ENCODE measurements around the gene ADAT3. TPM values are rescaled to one million over a fixed set of nuclear protein-coding genes. Genes with fewer than 3 reads are reported as not detected.

The ADAT3 gene
- total and polyA plus RNA-seq, 2 donors (not counting 1 experiment from before 2014, with no cell fraction given) = 0.42 to 1.7 TPM

DNA sequence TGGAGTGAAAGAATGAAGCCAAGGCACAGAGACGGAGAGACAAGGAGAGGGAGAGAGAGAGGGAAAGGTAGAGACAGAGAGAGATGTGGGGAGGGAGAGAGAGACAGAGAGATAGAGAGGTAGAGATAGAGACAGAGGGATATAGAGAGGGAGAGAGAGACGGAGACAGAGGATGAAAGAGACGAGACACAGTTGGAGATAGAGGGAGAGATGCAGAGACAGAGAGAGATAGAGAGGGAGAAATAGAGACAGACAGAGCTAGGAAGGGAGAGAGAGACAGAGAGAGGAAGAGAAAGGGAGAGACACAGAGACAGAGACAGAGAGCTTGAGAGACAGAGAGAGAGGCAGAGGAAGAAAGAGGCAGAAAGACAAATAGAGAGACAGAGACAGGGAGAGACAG, 31.2 kb downstream of the ADAT3 start:
- Histone ChIP-seq H3K9ac (ENCODE audit: insufficient read depth, low read length) (no peak overlapping the region), H3K4me2 (ENCODE audit: extremely low read depth, insufficient read depth, low read length) (no peak overlapping the region), H4K20me1 (ENCODE audit: control insufficient read depth, extremely low read depth, insufficient read depth, low read length) (no peaks in the 10 kb centered on the region), H3K27ac (ENCODE audit: insufficient read depth, low read length) (no peak overlapping the region), H3K79me2 (ENCODE audit: control insufficient read depth, insufficient read depth, low read length) (peaks cover under 1% of the 10 kb centered on the region), H3K4me3 (replicated peaks in 1 of 4; ENCODE audit: control extremely low read depth in 1 of 4, insufficient read depth in 1 of 4, low read depth in 3 of 4, low read length in 4 of 4) (no peak overlapping the region), H3K9me3 (ENCODE audit: control insufficient read depth, insufficient read depth, low read depth, low read length) (peaks cover 2% of the 10 kb centered on the region), H3K4me1 (ENCODE audit: control insufficient read depth, extremely low read depth, insufficient read depth, low read length) (peaks cover 9% of the 10 kb centered on the region), H3K27me3 (ENCODE audit: control insufficient read depth, insufficient read depth, low read length) (no peaks in the 10 kb centered on the region), H3K36me3 (ENCODE audit: control insufficient read depth, insufficient read depth, low read length) (no peaks in the 10 kb centered on the region), H2AFZ (ENCODE audit: low read length) (no peak overlapping the region)
- no peak for DNase-seq (ENCODE audit: low read depth in 2 of 2)
- no peak for TF ChIP-seq EZH2 (IDR thresholded peaks at IDR 0.05; ENCODE audit: low read length, missing control alignments)
- TF ChIP-seq, protein P1, sequence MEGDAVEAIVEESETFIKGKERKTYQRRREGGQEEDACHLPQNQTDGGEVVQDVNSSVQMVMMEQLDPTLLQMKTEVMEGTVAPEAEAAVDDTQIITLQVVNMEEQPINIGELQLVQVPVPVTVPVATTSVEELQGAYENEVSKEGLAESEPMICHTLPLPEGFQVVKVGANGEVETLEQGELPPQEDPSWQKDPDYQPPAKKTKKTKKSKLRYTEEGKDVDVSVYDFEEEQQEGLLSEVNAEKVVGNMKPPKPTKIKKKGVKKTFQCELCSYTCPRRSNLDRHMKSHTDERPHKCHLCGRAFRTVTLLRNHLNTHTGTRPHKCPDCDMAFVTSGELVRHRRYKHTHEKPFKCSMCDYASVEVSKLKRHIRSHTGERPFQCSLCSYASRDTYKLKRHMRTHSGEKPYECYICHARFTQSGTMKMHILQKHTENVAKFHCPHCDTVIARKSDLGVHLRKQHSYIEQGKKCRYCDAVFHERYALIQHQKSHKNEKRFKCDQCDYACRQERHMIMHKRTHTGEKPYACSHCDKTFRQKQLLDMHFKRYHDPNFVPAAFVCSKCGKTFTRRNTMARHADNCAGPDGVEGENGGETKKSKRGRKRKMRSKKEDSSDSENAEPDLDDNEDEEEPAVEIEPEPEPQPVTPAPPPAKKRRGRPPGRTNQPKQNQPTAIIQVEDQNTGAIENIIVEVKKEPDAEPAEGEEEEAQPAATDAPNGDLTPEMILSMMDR (conservative IDR thresholded peaks at IDR 0.05 in 1 of 2, IDR thresholded peaks at IDR 0.05 in 1 of 2; ENCODE audit: low read depth in 1 of 2, low read length in 2 of 2) = no peak

DNA sequence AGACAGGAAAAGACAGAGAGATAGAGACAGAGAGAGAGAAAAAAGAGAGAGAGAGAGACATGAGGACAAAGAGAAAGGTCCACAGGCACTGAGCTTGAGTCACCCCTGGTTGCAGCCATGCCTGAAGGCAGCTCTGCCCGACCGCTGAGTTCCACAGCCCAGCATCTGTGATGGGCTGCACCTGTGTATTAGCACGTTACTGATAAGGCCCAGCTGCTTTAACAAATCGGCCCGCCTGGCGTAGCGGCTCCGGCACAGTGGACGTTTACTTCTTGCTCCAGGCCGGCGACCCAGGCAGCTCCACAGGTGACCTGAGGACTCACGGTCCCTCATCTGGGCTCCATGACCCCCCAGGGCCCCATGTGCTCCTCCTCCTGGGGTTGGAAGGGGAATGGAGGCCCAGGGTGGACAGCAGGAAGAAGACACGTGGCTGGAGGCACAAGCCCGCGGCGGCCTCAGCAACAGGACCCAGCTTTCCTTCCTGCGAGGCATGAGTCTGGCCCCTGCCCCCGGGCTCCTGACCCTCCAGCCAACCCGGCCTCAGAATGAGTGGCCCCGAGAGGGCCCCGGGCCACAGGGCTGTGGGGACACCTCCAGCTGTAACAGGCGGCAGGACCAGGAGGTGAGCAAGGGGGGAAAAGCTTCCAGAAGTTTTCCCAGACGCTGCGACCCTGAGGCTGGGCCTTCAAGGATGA, 31.9 kb downstream of the ADAT3 start:
- no peaks in the 10 kb centered on the region for H3K36me3 ChIP-seq (ENCODE audit: control insufficient read depth, insufficient read depth, low read length)
- no peaks in the 10 kb centered on the region for H4K20me1 ChIP-seq (ENCODE audit: control insufficient read depth, extremely low read depth, insufficient read depth, low read length)
- H3K27ac ChIP-seq (ENCODE audit: insufficient read depth, low read length) = no peak overlapping the region
- DNase-seq (ENCODE audit: low read depth in 2 of 2) = no peak
- peaks cover 9% of the 10 kb centered on the region for H3K4me1 ChIP-seq (ENCODE audit: control insufficient read depth, extremely low read depth, insufficient read depth, low read length)
- no peak for TF ChIP-seq EZH2 (IDR thresholded peaks at IDR 0.05; ENCODE audit: low read length, missing control alignments)
- TF ChIP-seq, protein P1 (conservative IDR thresholded peaks at IDR 0.05 in 1 of 2, IDR thresholded peaks at IDR 0.05 in 1 of 2; ENCODE audit: low read depth in 1 of 2, low read length in 2 of 2) = no peak
- no peak overlapping the region for H3K9ac ChIP-seq (ENCODE audit: insufficient read depth, low read length)
- peaks cover 7% of the 10 kb centered on the region for H3K79me2 ChIP-seq (ENCODE audit: control insufficient read depth, insufficient read depth, low read length)
- H2AFZ ChIP-seq (ENCODE audit: low read length) = no peak overlapping the region
- H3K4me3 ChIP-seq (replicated peaks in 1 of 4; ENCODE audit: control extremely low read depth in 1 of 4, insufficient read depth in 1 of 4, low read depth in 3 of 4, low read length in 4 of 4) = no peak overlapping the region
- no peaks in the 10 kb centered on the region for H3K27me3 ChIP-seq (ENCODE audit: control insufficient read depth, insufficient read depth, low read length)
- no peak overlapping the region for H3K4me2 ChIP-seq (ENCODE audit: extremely low read depth, insufficient read depth, low read length)
- peaks cover 2% of the 10 kb centered on the region for H3K9me3 ChIP-seq (ENCODE audit: control insufficient read depth, insufficient read depth, low read depth, low read length)

DNA sequence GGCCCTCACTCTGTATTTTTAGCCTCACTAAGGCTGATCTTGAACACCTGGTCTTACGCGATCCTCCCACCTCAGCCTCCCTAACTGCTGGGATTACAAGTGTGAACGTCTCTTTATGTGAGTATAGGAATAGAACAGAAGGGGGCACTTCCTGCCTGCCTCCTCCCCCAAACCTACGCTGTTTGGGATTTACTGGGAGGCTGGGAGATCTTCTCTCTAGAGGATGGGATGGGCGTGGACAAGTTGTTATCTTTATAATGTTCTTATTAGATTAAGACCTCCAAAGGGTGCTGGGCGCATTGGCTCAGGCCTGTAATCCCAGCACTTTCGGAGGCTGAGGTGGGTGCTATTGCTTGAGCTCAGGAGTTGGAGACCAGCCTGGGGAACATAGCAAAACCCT, 32.9 kb downstream of the ADAT3 start:
- no peaks in the 10 kb centered on the region for H3K27me3 ChIP-seq (ENCODE audit: control insufficient read depth, insufficient read depth, low read length)
- peaks cover 11% of the 10 kb centered on the region for H3K4me1 ChIP-seq (ENCODE audit: control insufficient read depth, extremely low read depth, insufficient read depth, low read length)
- peaks cover 17% of the 10 kb centered on the region for H3K79me2 ChIP-seq (ENCODE audit: control insufficient read depth, insufficient read depth, low read length)
- H3K4me2 ChIP-seq (ENCODE audit: extremely low read depth, insufficient read depth, low read length) = no peak overlapping the region
- H2AFZ ChIP-seq (ENCODE audit: low read length) = no peak overlapping the region
- no peaks in the 10 kb centered on the region for H4K20me1 ChIP-seq (ENCODE audit: control insufficient read depth, extremely low read depth, insufficient read depth, low read length)
- TF ChIP-seq, protein P1 (conservative IDR thresholded peaks at IDR 0.05 in 1 of 2, IDR thresholded peaks at IDR 0.05 in 1 of 2; ENCODE audit: low read depth in 1 of 2, low read length in 2 of 2) = no peak
- TF ChIP-seq EZH2 (IDR thresholded peaks at IDR 0.05; ENCODE audit: low read length, missing control alignments) = no peak
- peaks cover 2% of the 10 kb centered on the region for H3K9me3 ChIP-seq (ENCODE audit: control insufficient read depth, insufficient read depth, low read depth, low read length)
- H3K4me3 ChIP-seq (replicated peaks in 1 of 4; ENCODE audit: control extremely low read depth in 1 of 4, insufficient read depth in 1 of 4, low read depth in 3 of 4, low read length in 4 of 4) = no peak overlapping the region
- no peak for DNase-seq (ENCODE audit: low read depth in 2 of 2)
- H3K9ac ChIP-seq (ENCODE audit: insufficient read depth, low read length) = no peak overlapping the region
- no peaks in the 10 kb centered on the region for H3K36me3 ChIP-seq (ENCODE audit: control insufficient read depth, insufficient read depth, low read length)
- no peak overlapping the region for H3K27ac ChIP-seq (ENCODE audit: insufficient read depth, low read length)
